ENCODE measurements around the gene IGFBP6. TPM values are rescaled to one million over a fixed set of nuclear protein-coding genes. Genes with fewer than 3 reads are reported as not detected.

IGFBP6 gene
- polyA plus RNA-seq, 1 of the 3 experiments (the other 2 are of a cell fraction): 570 TPM

- no peaks in the 10 kb centered on the region for H4K20me1 ChIP-seq (ENCODE audit: insufficient read depth)
- H3K9ac ChIP-seq: no peak overlapping the region
- H3K9me3 ChIP-seq: no peaks in the 10 kb centered on the region
- H3K4me2 ChIP-seq: 0 out of 2 replicates have a peak overlapping the region, but pooled peaks have one; percentile 33
- no peak overlapping the region for H3K27ac ChIP-seq (ENCODE audit: low read depth in 2 of 2, low read length in 1 of 2)
- H3F3A ChIP-seq (replicated peaks; ENCODE audit: insufficient read depth): peaks cover 30% of the 10 kb centered on the region
- CTCF ChIA-PET: interaction anchor here (0.6 to 7.6 kb wide), 18 partner anchors 8 to 167 kb away, joined by 3 to 385 read pairs (median 6); partner anchors contain the start of genes ESPL1, SPRYD3 and TNS2
- no peaks in the 10 kb centered on the region for H3K27me3 ChIP-seq (ENCODE audit: insufficient read depth)
- POLR2A ChIA-PET: no interaction called here
- no peak for DNase-seq
- H2AFZ ChIP-seq (ENCODE audit: low read depth): no peak overlapping the region
- WGBS (ENCODE audit: low lambda C conversion rate): 87% methylated on average over 12 of the region's 13 CpGs
- peaks cover 10 to 21% of the 10 kb centered on the region in 2 experiments; a peak in 2 of 4 replicates for H3K4me1 ChIP-seq (ENCODE audit: control insufficient read depth in 1 of 2, insufficient read depth in 2 of 2, low read depth in 1 of 2, low read length in 1 of 2)
- no peak overlapping the region for H3K4me3 ChIP-seq (ENCODE audit: low read depth in 2 of 2, low read length in 1 of 2)
- H3K36me3 ChIP-seq (replicated peaks in 1 of 2; ENCODE audit: control insufficient read depth in 1 of 2, insufficient read depth in 2 of 2, low read length in 1 of 2): peaks cover 8% of the 10 kb centered on the region in 2 experiments
- TF ChIP-seq SIN3A (IDR thresholded peaks at IDR 0.05; ENCODE audit: borderline replicate concordance, low read depth, low read length) (no peak), FOXM1 (IDR thresholded peaks at IDR 0.05; ENCODE audit: low read depth) (no peak)
- H3K79me2 ChIP-seq (ENCODE audit: insufficient read depth): peaks cover 10% of the 10 kb centered on the region; the same call in 1 of the 2 replicates
- no peaks in the 10 kb centered on the region for H3K9me2 ChIP-seq
These were observed 3.1 kb downstream of the IGFBP6 start for GRCh38 chr12:53100466-53101151.

DNA sequence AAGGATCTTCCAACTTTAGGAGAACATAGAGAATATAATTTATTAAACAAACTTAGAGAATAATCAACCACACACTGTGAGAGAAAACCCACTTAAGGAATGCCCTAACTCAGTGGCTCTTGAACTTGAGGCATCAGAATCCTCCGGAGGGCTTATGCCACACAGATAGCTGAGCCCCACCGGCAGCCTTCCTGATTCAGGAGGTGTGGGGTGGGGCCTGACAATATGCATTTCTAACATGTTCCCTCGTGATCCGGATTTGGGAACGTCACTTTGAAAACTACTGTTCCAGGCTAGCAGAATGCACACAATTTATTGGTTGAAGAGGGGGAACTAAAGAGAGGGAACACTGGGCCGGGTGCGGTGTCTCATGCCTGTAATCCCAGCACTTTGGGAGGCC lies 3.8 kb downstream of the IGFBP6 start:
- DNase-seq: no peak
- Histone ChIP-seq H3K9ac (no peak overlapping the region), H3K27ac (ENCODE audit: low read depth in 2 of 2, low read length in 1 of 2) (no peak overlapping the region), H3K36me3 (replicated peaks in 1 of 2; ENCODE audit: control insufficient read depth in 1 of 2, insufficient read depth in 2 of 2, low read length in 1 of 2) (peaks cover 8% of the 10 kb centered on the region in 2 experiments), H3F3A (replicated peaks; ENCODE audit: insufficient read depth) (peaks cover 30% of the 10 kb centered on the region), H3K27me3 (ENCODE audit: insufficient read depth) (no peaks in the 10 kb centered on the region), H3K4me1 (ENCODE audit: control insufficient read depth in 1 of 2, insufficient read depth in 2 of 2, low read depth in 1 of 2, low read length in 1 of 2) (peaks cover 7 to 27% of the 10 kb centered on the region in 2 experiments; a peak in 2 of 4 replicates), H3K4me2 (no peak overlapping the region), H4K20me1 (ENCODE audit: insufficient read depth) (no peaks in the 10 kb centered on the region), H3K79me2 (ENCODE audit: insufficient read depth) (peaks cover 10% of the 10 kb centered on the region; the same call in 1 of the 2 replicates), H3K9me3 (no peaks in the 10 kb centered on the region), H3K4me3 (ENCODE audit: low read depth in 2 of 2, low read length in 1 of 2) (no peak overlapping the region), H3K9me2 (no peaks in the 10 kb centered on the region), H2AFZ (ENCODE audit: low read depth) (no peak overlapping the region)
- ChIA-PET POLR2A (no interaction called here), CTCF (interaction anchor here (1.0 to 7.6 kb wide), 4 partner anchors 11 to 54 kb away, joined by 3 to 385 read pairs (median 15); no protein-coding TSS in a partner anchor)
- WGBS (ENCODE audit: low lambda C conversion rate): 88% methylated on average over 7 of the region's 7 CpGs
- no peak for TF ChIP-seq FOXM1 (IDR thresholded peaks at IDR 0.05; ENCODE audit: low read depth)
- no peak for TF ChIP-seq ZBTB33 (IDR thresholded peaks at IDR 0.05; ENCODE audit: borderline replicate concordance, low read depth)
- TF ChIP-seq MXI1 (IDR thresholded peaks at IDR 0.05; ENCODE audit: low read depth, low read length): no peak
- TF ChIP-seq REST (IDR thresholded peaks at IDR 0.05; ENCODE audit: low read depth, low read length): no peak
- TF ChIP-seq JUND (IDR thresholded peaks at IDR 0.05): no peak
- no peak for TF ChIP-seq TCF12 (IDR thresholded peaks at IDR 0.05)
- TF ChIP-seq EP300 (IDR thresholded peaks at IDR 0.05; ENCODE audit: borderline replicate concordance in 1 of 2, low read depth in 1 of 2, low read length in 1 of 2): no peak
- TF ChIP-seq POLR2AphosphoS5 (IDR thresholded peaks at IDR 0.05; ENCODE audit: low read depth, low read length): no peak
- TF ChIP-seq MAX (IDR thresholded peaks at IDR 0.05; ENCODE audit: low read depth): no peak
- TF ChIP-seq RAD21 (IDR thresholded peaks at IDR 0.05; ENCODE audit: low read length): no peak
- no peak for TF ChIP-seq ELF1 (IDR thresholded peaks at IDR 0.05)
- TF ChIP-seq MEF2A (IDR thresholded peaks at IDR 0.05; ENCODE audit: borderline replicate concordance, low read depth): no peak
- no peak for TF ChIP-seq TAF1 (IDR thresholded peaks at IDR 0.05; ENCODE audit: borderline replicate concordance, low read depth, low read length)
- TF ChIP-seq, protein P1, sequence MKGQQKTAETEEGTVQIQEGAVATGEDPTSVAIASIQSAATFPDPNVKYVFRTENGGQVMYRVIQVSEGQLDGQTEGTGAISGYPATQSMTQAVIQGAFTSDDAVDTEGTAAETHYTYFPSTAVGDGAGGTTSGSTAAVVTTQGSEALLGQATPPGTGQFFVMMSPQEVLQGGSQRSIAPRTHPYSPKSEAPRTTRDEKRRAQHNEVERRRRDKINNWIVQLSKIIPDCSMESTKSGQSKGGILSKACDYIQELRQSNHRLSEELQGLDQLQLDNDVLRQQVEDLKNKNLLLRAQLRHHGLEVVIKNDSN (IDR thresholded peaks at IDR 0.05; ENCODE audit: borderline replicate concordance, low read depth): no peak
- TF ChIP-seq TEAD4 (IDR thresholded peaks at IDR 0.05; ENCODE audit: borderline replicate concordance, insufficient read depth): no peak
- TF ChIP-seq SIN3A (IDR thresholded peaks at IDR 0.05; ENCODE audit: borderline replicate concordance, low read depth, low read length): no peak
- TF ChIP-seq NFIC (IDR thresholded peaks at IDR 0.05; ENCODE audit: borderline replicate concordance): no peak

All from SK-N-SH (cell line).